Stomach (tissue), 9 donors: ENCODE measurements around the gene XIRP2. TPM values are rescaled to one million over a fixed set of nuclear protein-coding genes. Genes with fewer than 3 reads are reported as not detected.
A peak's percentile ranks its signal among the peaks of the same experiment; 100 is the strongest.

Source experiments
- DNase-seq, 2 donors: peaks; one replicate each; pipeline versions ENCODE4 v3.0.0 to v3.0.0-alpha.2; 2013 to 2019
- H3K27ac ChIP-seq, 5 donors: fragments of 200-600 bp in 4 of 5; sonication (generic) in 4 of 5; one replicate each; pipeline ENCODE4 v1.5.1; 2013 to 2019; ENCODE audit warnings: mild to moderate bottlenecking in 1 of 5, moderate library complexity in 1 of 5
- H3K27me3 ChIP-seq, 3 donors: fragments of 200-600 bp; sonication (generic); one replicate each; pipeline ENCODE4 v1.5.1; 2017 to 2019; ENCODE audit warnings: mixed run types in 1 of 3
- H3K36me3 ChIP-seq, 4 donors: fragments of 200-600 bp; sonication (generic); 1 replicate in 3 of 4; 2 replicates in 1 of 4; pipeline ENCODE4 v1.5.1; 2016 to 2019
- H3K4me1 ChIP-seq, 4 donors: fragments of 200-600 bp; sonication (generic); one replicate each; pipeline ENCODE4 v1.5.1; 2016 to 2019
- H3K4me3 ChIP-seq, 4 donors: fragments of 200-600 bp; sonication (generic) in 3 of 4; one replicate each; pipeline ENCODE4 v1.5.1; 2016 to 2019; ENCODE audit warnings: mild to moderate bottlenecking in 1 of 4
- H3K9me3 ChIP-seq, 4 donors: fragments of 200-600 bp; sonication (generic); one replicate each; pipeline ENCODE4 v1.5.1; 2016 to 2019
- CTCF ChIP-seq, 7 experiments: fragments of 450-650 bp in 4 of 7; fragments of 200-600 bp in 3 of 7; sonication (generic) in 3 of 7; IDR thresholded peaks; one replicate each; pipeline ENCODE4 v1.5.1; 2016 to 2019; ENCODE audit warnings: antibody characterized with exemption in 7 of 7, control low read depth in 2 of 7, mild to moderate bottlenecking in 1 of 7
- EP300 ChIP-seq: sonication (generic); formaldehyde crosslinking; IDR thresholded peaks from one replicate; pipeline ENCODE4 v1.6.1; 2017; ENCODE audit warnings: antibody characterized with exemption
- POLR2A ChIP-seq, 4 donors: fragments of 450-650 bp; IDR thresholded peaks; one replicate each; pipeline ENCODE4 v1.6.1; 2016; ENCODE audit warnings: antibody characterized with exemption in 4 of 4, control low read depth in 2 of 4, mild to moderate bottlenecking in 1 of 4, moderate library complexity in 1 of 4
- POLR2AphosphoS5 ChIP-seq, 3 donors: sonication (generic); formaldehyde crosslinking; IDR thresholded peaks; one replicate each; pipeline ENCODE4 v1.6.1; 2016; ENCODE audit warnings: antibody characterized with exemption in 3 of 3
- WGBS, 5 donors: extraction: QIAGEN DNeasy Blood & Tissue Kit in 3 of 5; methylation state at CpG; one replicate each; pipeline versions ENCODE4 v1.1.5 to v1.1.7; 2013 to 2018; 5-methylcytosine and 5-hydroxymethylcytosine counted together
- intact Hi-C: fragments of 100-400 bp; cut with DNase I; formaldehyde crosslinking; loops from one replicate; pipeline ENCODE4 v1.15.1; 2023; ENCODE audit warnings: low total_unique reads
- polyA plus RNA-seq, 3 donors: library from polyadenylated mRNA; stranded (reverse); fragments of 200-250 nt; gene quantifications; one replicate each; pipeline ENCODE4 v1.2.3, GENCODE V29; 2013
- total RNA-seq, 5 donors: library from RNA; depleted of rRNA; stranded (reverse); fragments of >200 nt; gene quantifications; one replicate each; pipeline versions ENCODE4 v1.1.0 to v1.2.3, GENCODE V29; 2014 to 2016
- donor health status: healthy with polysubstance abuse.
- donor health status: Bipolar disorder and iron deficiency.
- donor health status: healthy.

The XIRP2 gene
- total and polyA plus RNA-seq, 8 donors, result 0.10 to 3.2 (median 0.19) TPM; not detected in 4

GRCh38 chr2:167200019-167200418, 311.7 kb downstream of the XIRP2 start:
- peaks cover 8 to 34% (median 16%) of the 10 kb centered on the region in 4 donors for H3K4me1 ChIP-seq

GRCh38 chr2:167209784-167210183, 321.5 kb downstream of the XIRP2 start:
- TF ChIP-seq POLR2A (IDR thresholded peaks at IDR 0.05), result no peak
- TF ChIP-seq POLR2AphosphoS5 (IDR thresholded peaks at IDR 0.05), result no peak
- no peak for TF ChIP-seq EP300
- intact Hi-C loops, result no loop called here
- H3K4me1 ChIP-seq, result peaks cover 0 to 7% (median 3%) of the 10 kb centered on the region in 4 donors
- H3K27me3 ChIP-seq, result no peaks in the 10 kb centered on the region
- H3K27ac ChIP-seq, result no peak overlapping the region
- 41 to 50% (median 48%) methylated on average over 3 of the region's 3 CpGs for WGBS, 5 donors
- no peak for DNase-seq
- H3K4me3 ChIP-seq, result no peak overlapping the region
- no peaks in the 10 kb centered on the region for H3K36me3 ChIP-seq
- no peaks in the 10 kb centered on the region for H3K9me3 ChIP-seq

More at GRCh38 chr2:167200019-167200418, 311.7 kb downstream of the XIRP2 start:
- H3K4me3 ChIP-seq, result no peak overlapping the region
- TF ChIP-seq CTCF (IDR thresholded peaks at IDR 0.05), result no peak
- no peaks in the 10 kb centered on the region for H3K9me3 ChIP-seq
- H3K27ac ChIP-seq, result no peak overlapping the region
- intact Hi-C loops, result no loop called here
- 86 to 93% (median 89%) methylated on average over 5 of the region's 5 CpGs for WGBS, 5 donors
- no peaks in the 10 kb centered on the region for H3K27me3 ChIP-seq
- no peak for DNase-seq
- no peaks in the 10 kb centered on the region for H3K36me3 ChIP-seq

DNA sequence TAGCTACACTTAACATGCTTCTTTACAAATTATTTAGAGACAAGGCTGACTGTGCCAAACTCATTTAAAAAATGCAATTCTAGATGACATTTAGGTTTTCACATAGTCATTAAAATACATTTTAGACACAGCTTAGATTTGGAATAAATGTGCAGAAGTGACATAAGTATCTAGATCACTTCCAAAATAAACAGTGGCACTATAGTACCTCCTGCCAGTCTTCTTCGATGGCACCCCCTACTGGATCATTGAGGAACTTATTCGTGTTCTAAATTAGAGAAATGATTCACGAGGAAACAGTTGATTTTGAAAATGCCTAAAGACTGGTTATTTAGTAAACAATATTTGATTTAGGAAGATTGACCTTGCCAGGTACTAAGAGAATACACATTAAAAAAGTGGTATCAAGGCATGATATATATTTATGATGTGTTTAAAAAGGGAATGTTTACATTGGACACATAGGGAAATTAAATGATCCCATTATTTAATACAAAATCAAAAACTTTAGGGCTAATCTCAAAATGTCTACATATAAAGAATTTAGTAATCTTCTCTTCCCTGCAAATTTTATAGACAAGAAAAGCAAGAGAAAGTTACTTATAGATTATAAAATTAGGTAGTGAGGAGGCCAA, 323.9 kb downstream of the XIRP2 start:
- intact Hi-C loops, result no loop called here
- no peaks in the 10 kb centered on the region for H3K27me3 ChIP-seq
- no peak overlapping the region for H3K4me3 ChIP-seq
- DNase-seq, result peak; percentile 34 to 70
- TF ChIP-seq POLR2AphosphoS5 (IDR thresholded peaks at IDR 0.05), result no peak
- peak in 5 of 7 experiments; percentile 35 to 85 (median 65) for TF ChIP-seq CTCF (IDR thresholded peaks at IDR 0.05)
- H3K9me3 ChIP-seq, result no peaks in the 10 kb centered on the region
- 0 to 4% (median 3%) methylated on average over 3 of the region's 3 CpGs for WGBS, 5 donors
- no peak overlapping the region for H3K27ac ChIP-seq
- no peaks in the 10 kb centered on the region for H3K36me3 ChIP-seq
- H3K4me1 ChIP-seq, result peaks cover 0 to 7% (median 3%) of the 10 kb centered on the region in 4 donors

DNA sequence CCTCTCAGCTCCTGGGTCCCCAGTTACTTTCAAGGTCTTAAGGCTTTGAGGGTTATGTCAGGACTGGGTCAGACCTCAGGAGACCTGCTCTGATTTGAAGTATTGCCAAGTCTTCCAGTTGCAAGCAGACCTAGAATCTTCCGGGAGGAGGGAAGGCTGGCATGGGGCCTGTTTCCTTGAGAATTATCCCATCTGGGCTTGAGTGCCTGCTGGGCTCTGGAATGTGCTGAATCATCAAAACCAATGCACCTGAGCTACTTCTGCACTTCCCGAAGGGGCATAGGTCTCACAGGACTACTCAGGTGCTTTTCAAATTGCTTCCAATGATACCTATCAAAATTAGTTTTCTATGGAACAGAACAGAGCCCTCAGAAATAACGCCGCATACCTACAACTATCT, 327.3 kb downstream of the XIRP2 start:
- Histone ChIP-seq H3K27me3 (no peaks in the 10 kb centered on the region), H3K36me3 (no peaks in the 10 kb centered on the region), H3K4me1 (no peaks in the 10 kb centered on the region), H3K27ac (no peak overlapping the region), H3K4me3 (no peak overlapping the region), H3K9me3 (no peaks in the 10 kb centered on the region)
- intact Hi-C loops, result no loop called here
- TF ChIP-seq CTCF (IDR thresholded peaks at IDR 0.05) (no peak), POLR2AphosphoS5 (IDR thresholded peaks at IDR 0.05) (no peak), POLR2A (IDR thresholded peaks at IDR 0.05) (no peak), EP300 (no peak)
- WGBS, 5 donors, result 59 to 93% (median 72%) methylated on average over 3 to 4 of the region's 4 CpGs
- DNase-seq, result peak; percentile 45 to 47

DNA sequence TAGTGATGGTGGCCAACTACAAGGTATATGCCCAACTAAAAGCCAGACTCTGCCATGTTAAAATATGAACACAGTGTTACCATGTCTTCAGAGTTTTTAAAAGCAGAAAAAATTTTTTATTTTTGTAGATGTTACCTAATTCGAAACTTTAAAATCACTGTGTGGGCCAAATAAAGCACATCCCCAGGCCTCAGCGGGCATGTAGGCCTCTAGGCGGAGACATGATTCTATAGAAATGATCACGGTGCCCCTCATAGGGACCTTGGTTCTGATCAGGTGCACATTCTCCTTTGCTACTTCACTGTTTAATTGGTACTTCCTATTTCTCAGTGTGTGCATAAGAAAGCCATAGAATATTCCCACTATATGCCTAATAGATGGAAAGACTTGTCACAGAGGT, 349.2 kb downstream of the XIRP2 start:
- TF ChIP-seq CTCF (IDR thresholded peaks at IDR 0.05), result no peak
- TF ChIP-seq POLR2AphosphoS5 (IDR thresholded peaks at IDR 0.05), result no peak
- TF ChIP-seq EP300, result no peak
- TF ChIP-seq POLR2A (IDR thresholded peaks at IDR 0.05), result no peak
- intact Hi-C loops, result no loop called here
- WGBS, 5 donors, result 82 to 92% (median 90%) methylated on average over 4 of the region's 4 CpGs

More for the DNA sequence above, 349.2 kb downstream of the XIRP2 start:
- no peak overlapping the region for H3K27ac ChIP-seq
- no peaks in the 10 kb centered on the region for H3K27me3 ChIP-seq
- no peaks in the 10 kb centered on the region for H3K36me3 ChIP-seq
- no peaks in the 10 kb centered on the region for H3K9me3 ChIP-seq
- H3K4me1 ChIP-seq, result no peaks in the 10 kb centered on the region
- no peak for DNase-seq
- H3K4me3 ChIP-seq, result no peak overlapping the region
